ENCODE data around the gene PAK6.

The PAK6 gene

GRCh38 chr15:40312370-40313158, 73.7 kb downstream of the PAK6 start:
- no peak for DNase-seq

DNA sequence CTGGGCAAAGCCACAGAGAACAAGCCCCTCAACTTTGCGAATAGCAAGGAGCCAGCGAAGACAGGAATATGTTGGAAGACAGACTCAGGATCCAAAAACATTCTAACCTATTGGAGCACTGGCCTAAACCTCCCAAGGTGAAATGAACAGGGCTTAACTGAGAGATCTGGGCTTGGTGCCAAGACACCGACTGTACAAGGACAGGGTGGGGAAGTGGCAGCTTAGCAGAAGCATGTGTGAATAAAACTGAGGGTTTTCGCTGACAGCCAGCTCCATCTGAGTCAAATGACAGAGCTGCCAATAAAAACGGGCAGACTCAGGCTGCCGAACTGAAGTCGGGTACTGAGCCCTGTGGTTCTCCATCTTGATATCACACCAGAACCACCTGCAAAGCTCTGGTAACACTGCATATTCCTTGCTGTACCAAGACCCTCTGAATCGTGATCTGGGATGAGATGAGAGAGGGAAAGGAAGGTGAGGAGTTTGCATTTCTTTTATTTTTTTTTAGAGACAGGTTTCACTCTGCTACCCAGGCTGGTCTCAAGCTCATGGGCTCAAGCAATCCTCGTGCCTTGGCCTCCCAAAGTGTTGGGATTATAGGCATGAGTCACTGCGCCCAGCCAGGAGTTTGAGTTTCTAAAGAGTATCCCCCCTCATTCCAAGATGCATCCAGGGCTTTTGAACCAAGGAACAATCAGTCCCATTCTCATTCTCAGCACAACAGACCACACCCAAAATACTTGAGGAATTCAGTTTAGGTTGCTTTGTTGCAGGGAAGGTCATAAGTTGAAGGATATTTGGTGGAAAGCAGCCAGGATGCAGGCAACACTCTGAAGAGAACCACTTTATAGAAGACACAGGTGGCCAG, 74.9 kb downstream of the PAK6 start:
- DNase-seq = peak; percentile 73 to 76

DNA sequence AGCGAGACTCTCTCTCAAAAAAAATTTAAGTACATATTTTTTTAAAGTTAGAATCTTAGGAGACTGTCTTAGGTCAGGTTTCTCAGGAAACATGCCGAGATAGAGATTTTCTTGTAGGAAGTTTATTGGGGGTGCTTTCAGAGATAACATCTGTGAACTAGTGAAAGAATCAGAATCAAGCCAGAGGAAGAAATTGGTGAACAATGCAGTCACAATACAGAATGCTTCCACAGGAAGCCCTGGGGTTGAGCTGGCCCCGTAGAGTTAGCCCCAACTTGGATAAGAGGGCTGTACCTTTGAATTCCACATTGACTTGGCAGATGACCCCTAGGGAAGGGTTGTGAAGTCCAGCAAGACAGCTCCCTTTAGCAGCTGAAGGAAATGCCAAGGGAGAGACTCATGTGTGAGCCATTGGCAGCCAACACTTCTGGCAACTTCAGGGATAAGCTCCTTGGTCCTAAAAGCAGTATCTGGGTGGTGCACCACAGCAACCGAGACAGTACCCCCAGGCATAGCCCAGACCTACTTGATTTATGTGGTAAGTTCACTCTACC, 75.9 kb downstream of the PAK6 start:
- no peak for DNase-seq

DNA sequence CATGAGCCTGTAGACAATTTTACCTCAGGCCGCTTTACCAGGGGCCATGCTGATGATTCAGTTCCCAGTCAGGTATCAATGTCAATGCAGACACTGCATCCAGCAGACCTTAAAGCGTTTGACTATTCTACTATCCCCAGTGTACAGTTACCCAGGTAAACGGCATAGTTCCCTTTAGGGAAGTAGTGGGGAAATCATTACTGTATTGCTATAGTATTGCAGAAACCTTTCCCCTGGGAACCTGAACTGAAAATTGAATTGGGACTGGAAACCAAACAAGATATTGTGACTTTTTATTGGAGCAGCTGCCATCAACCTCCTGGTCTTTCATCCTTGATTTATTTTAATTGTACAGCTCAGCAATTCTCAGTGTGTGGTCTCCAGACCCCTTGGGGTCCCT, 78.1 kb downstream of the PAK6 start:
- DNase-seq = no peak

DNA sequence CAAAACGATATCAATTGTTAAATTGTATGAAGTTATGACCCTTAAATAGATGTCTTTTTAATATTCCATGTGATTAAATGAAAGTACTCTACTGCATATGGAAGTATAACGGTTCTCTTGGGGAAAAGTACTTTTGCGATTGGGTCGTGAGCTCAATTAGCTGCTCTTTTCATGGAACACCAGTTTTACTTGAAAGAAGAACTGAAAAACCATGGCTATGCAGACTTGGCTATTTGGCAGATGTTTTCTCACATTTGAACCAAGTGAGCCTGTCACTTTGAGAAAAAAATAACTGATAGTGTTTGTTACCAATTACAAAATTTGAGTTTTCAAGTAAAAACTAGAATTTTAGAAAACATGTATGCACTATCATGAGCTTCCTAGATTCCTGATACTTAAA, 78.7 kb downstream of the PAK6 start:
- DNase-seq = no peak

- no peak for DNase-seq
Measured at GRCh38 chr15:40320409-40320808, 81.5 kb downstream of the PAK6 start.

DNA sequence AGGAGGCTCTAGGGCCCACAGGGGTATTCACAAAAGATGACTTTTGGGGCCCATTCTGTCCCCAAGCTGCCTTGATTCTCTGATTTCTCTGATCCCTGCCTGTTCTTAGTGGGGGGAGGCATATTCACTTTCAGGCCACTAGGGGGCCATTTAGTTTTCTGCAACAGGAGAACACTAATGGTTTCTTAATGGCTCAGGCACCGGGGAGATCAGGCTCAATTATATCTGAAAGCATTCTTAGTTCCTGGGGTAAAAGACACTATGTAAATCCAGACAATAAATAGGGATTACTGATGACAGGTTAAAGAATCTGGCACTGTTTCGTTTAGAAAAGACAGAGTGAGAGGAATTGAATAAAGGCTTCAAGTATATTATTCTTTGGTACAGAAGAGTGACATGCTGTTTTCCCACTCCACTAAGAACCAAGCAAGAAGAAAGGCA, 82.1 kb downstream of the PAK6 start:
- peak; percentile 78 to 80 for DNase-seq

GRCh38 chr15:40322531-40323238, 83.8 kb downstream of the PAK6 start:
- DNase-seq = peak; percentile 39 to 43

- DNase-seq = peak; percentile 94 to 96
Measured at GRCh38 chr15:40323239-40323952, 84.5 kb downstream of the PAK6 start, which contains the start of gene INAFM2. TSS of gene INAFM2 (plus strand) at chr15:40323692. CDS start at chr15:40324056, 364 bp downstream.

GRCh38 chr15:40323953-40324937, 85.4 kb downstream of the PAK6 start:
- DNase-seq = no peak

DNA sequence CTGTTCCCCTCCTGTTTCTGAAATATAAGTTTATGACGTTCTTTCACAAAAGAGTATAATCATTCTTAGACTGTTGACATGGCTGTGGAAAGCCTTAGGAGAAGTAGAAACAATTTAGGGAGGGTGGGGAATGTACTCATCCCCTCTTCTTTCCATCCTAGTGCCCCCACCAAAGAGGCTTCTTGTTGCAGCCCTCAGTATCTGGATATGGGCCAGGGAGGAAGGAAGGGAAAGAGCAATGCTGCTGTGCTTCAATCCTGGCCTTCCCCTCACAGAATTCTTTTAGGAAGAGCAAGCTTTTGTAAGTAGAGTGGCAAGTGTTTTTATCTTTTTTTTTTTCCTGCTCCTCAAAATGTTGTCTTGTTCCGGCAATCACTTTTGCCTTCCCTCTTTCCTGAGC, 86.3 kb downstream of the PAK6 start:
- DNase-seq = no peak

GRCh38 chr15:40325700-40326099, 86.8 kb downstream of the PAK6 start:
- no peak for DNase-seq
